SHP77 (cell line): ENCODE results near the gene PIN4.
"Not testable (repeated sequence)": the region's sequence is repeated elsewhere in the genome, so short reads cannot be mapped to it uniquely, and the experiment has no call there.

Experiments used
- DNase-seq, 2 experiments: peaks; one replicate each; lab custom pipeline; 2025; lab: John Stamatoyannopoulos, UW

Gene PIN4

DNA sequence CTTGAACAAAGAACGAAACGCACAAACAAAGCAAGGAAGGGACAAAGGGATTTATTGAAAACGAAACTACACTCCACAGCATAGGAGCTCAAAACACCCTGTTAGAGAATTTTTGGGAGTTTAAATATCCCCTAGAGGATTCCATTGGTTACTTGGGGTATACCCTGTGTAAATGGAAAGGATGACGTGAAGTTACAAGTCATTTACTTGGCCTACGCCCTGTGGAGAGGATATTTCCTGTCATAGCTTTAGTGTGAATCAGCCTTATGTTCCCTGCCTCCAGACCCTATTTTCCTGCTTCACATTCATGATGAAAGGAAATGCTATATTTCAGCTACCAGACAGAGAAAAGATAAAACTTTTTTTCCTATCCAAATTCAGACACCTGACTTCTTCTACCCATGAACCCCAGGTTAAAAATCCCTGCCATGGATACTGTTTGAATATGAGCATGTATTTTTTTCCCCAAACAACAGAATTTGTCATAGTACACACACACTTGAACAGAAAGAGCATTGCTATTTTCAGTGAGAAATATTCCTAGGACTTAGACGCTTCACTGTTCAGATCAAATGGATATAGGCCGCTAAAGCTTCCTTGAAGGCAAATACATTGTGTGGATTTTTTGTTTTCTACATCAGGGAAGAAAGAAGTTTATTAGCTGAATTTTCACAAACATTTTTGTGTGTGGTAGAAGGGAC is 20.4 kb downstream of the PIN4 start:
- DNase-seq, result no peak

DNA sequence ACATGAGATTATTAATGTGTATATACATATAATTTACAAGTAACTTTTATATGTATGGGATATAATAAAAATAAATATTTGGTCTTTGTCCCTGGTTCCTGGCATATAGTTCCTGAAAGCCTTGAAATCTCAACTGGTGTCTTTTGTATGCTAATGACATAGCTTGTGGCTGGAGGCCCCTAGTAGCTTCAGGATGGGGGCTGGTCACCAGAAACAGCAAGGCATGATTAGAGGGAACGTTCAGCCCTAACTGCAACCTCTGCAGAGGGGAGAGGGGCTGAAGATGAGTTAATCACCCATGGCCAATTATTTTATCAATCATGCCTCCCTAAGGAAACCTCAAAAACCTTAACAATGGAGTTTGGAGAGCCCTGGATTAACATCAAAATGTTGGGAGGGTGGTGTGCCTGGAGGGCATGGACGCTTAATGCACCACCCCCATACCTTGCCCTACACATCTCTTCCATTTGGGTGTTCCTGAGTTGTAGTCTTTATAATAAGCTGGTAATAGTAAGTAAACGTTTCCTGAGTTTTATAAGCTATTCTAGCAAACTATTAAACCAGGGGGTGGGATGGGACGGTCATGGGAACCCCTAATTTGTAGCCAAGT is 21.3 kb downstream of the PIN4 start:
- no peak for DNase-seq

DNA sequence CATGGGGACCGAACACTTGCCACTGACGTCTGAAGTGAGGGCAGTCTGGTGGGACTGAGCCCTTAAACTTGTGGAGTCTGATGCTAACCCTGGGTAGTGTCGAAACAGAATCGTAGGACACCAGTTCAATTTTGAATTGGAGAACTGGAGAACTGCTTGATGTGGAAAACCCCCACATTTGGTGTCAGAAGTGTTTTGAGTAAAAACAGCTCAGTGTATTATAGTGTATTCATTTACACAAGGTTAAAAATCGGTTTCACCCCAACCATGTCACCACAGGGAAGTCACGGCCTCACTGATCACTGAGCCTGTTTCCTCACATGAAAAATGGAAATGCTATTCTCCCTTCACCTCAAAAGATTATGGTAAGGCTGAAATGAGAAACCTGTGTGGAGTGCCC is 21.9 kb downstream of the PIN4 start:
- no peak for DNase-seq

DNA sequence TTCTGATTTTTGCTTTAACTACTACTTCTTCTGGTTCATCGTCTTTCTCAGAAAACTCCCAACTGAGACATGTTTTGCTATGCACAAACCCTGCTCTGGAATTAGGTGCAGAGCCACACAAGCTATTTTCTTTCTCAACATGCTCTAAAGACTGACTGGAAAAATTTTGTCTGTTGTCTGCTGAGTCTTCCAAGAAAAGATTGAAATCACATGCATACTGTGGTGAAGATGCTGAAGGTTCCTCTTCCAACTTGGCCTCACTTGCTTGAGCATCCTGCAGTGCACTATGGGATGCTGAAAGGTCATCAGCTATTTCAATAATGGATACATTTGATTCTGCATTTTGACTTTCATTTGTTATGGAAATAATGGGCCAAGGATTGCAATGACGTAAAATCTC is 24.1 kb downstream of the PIN4 start:
- DNase-seq, result no peak

DNA sequence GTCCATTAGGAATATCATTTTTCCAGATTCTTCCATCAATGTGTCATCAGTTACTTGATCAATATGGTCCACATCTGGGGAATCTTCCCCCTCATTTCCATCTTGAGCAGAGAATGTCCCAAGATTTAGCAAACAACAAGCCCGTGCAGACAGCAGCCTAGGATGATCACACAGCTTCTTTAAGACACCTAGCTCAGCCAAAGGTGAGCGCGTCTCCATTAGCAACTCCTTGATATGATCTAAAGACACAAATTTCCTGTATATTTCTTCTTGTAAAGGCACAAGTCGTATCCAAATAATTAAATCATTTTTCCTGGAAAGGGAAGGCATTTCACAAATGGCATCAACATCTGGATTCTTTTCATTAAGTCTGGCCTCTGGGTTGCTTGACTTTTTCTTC is 25.8 kb downstream of the PIN4 start:
- no peak for DNase-seq

DNA sequence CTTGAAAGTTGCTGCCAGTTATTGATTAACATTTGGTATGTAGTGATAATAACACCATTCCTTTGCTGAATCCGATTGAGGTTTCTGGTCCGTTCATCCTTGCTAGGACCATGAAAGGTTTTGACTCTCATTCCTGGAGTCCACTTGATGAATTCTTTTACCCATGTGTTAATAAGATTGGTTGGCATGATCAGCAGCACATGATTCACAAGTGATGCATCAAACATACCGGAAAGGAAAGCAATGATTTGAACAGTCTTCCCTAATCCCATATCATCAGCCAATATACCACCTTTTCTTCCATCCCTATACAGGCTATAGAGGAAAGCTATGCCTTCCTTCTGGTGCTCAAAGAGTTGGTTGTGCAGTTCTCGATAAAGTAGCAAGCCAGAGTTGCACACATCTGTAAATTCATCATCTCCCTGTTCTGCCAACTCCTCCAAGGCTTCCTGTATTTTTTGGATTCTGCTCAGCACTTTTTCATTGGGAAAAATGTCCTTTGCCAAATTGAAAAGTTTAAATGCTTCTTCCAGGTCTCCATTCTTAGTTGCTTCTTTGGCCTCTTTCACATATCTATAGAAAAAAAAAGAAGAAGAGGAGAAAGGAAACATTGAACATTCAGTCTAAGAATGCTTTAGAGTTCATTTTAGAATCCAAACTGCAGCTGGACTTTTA is 26.7 kb downstream of the PIN4 start:
- no peak for DNase-seq

DNA sequence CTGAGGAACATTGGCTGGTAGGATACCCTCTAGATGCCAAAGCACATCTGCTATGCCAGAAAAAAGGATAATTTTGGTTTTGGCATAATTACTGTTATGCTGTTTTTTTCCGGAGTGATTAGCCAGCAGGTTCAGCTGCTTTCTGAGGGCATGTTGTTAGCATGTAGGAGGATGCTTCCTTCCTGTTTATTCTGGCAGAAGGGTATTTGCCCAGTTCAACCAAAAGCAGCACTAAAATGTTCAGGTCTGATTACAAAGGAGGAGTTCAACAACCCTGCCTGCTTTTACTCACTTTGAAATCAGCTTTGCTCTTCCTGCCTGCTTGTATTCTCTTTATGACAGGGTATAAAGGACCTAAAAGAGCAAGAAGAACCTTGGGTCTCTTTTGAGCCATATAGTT is 35.4 kb downstream of the PIN4 start:
- no peak for DNase-seq

DNA sequence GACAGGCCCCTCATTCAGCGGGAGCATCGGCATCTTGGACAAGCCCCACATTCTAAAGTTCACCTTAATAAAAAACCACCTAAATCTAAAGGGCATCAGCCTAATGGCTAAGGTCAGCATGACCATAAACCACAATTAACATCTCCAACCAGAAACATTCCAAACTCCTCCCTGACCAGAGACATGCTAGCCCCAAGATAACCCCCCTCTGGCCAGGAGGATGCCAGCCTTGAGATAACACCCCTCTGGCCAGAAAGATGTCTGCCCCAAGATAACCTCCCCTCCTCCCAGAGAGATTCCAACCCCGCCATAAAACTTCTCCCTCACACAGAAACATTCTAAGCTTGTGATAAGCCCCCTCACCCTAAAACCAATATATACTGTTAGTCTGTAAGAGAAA is 38.8 kb downstream of the PIN4 start:
- DNase-seq, result not testable (repeated sequence)

DNA sequence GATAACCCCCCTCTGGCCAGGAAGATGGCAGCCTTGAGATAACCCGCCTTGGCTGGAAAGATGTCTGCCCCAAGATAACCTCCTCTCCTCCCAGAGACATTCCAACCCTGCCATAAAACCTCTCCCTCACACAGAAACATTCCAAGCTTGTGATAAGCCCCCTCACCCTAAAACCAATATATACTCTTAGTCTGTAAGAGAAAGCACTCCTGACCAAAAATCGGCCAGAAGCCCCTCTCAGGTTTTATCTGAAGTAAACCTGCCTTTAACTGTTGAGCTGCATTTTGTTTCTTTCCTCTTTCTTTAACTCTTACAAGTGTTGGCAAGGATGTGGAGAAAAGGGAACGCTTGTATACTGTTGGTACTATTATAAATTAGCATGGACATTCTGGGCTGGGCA is 48.7 kb downstream of the PIN4 start:
- DNase-seq, result no peak

DNA sequence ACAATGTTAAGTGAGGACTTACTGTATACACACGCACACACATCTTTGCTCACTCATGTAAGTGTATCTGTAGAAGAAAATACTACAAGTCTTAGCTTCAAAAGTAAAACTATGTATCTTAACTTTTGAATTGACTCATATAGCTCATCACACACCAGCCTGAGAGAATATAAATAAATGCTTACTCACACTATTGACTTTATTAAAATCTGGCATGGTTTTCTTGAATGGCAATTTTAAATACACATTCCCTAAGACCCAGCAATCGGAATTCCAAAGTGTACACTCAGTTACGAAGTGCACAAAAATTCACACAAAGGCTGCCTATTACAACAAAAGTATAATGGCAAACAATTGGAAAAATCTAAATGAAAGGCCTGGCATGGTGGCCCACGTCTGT is 55.3 kb downstream of the PIN4 start:
- DNase-seq, result no peak

DNA sequence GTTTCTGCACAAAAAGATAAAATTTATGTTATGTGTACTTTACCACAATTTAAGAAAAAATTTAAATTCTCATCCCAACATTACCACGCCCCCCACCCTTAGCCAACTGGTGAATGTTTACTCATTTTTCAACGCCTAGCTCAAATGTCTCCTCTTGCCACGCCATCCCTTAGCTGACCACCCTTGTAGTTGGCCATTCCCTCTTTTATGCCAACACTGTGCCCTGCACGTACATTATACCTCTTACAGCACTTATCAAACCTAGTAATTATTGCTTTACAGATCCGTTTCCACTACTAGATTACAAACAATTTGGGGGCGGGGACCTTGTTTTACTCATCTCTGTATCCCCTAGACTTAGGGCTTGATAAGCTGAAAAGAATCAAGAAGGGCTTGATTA is 56.6 kb downstream of the PIN4 start:
- no peak for DNase-seq

DNA sequence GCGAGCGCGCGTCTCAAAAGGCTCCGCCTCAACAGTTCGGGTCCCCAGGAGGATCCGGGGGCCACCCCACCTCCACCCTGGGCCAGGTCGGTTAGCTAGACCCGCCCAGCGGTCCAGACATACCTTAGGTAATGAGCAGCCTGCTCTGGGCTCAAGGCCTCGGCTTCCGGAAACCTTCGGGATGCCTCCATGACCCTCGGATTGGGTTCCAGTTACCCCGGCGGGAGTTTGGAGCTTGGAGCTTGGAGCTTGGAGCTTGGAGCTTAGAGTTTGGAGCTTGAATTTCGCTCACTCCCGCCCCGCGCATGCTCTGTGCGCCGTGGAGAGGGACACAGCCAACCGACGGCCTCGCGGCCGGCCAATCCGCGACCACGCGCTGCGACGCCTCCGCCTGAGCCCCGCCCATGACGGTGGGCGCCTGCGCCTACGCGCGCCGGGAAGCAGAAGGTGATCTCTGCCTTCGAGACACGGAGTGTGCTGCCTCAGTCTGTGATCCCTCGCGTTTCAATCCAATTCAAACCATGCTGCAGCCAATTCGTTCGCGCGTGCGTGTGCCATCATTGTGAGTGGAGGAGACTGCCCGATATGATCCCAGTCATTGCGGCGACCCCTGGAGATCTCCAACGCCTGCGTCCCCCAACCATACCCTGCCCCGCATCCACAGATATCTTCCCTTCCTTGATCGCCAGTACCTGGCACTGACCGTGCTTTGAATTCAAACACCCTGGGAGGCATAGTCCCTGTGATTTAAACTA is 57.3 kb downstream of the PIN4 start, which contains the start of gene ERCC6L:
Gene ERCC6L, minus strand, starts transcription at position 307 of the 755 bp plus-strand sequence. Its CDS starts 116 bp downstream, at position 191.
- DNase-seq, result peak; percentile 46 to 81

DNA sequence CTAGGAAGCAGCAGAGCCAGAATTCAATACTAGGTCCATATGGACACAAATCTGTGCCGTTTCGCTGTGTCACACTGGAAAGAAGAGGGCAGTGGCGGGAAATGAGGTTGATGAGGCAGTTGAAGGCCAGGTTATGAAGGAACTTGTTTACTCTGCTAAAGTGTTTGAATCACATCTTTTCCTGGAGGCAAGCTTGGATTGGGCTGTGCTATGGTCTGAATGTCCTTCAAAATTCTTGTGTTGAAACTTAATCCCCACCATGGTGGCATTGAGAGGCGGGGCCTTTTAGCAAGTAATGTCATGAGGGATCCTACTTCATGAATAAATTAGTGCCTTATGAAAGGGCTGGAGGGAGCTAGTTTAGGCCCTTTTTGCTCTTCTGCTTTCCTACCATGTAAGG is 59.4 kb downstream of the PIN4 start:
- no peak for DNase-seq

DNA sequence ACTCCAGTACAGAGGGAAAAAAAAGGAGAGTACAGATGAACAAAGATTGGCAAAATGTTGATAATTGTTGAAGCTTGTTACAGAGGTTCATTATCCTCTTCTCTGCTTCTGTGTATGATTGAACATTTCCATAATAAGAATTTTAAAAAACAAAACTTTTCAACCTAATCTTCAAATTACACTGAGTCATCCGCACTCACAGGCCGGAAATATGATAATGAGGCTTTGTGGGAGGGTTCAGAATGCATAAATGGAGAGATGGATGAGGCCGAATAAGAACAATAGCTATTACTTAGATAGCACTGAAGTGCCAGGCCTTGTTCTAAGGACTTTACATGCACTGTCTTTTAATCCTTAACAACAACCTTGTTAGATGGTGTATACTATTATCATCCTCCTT is 61.9 kb downstream of the PIN4 start:
- DNase-seq, result no peak

DNA sequence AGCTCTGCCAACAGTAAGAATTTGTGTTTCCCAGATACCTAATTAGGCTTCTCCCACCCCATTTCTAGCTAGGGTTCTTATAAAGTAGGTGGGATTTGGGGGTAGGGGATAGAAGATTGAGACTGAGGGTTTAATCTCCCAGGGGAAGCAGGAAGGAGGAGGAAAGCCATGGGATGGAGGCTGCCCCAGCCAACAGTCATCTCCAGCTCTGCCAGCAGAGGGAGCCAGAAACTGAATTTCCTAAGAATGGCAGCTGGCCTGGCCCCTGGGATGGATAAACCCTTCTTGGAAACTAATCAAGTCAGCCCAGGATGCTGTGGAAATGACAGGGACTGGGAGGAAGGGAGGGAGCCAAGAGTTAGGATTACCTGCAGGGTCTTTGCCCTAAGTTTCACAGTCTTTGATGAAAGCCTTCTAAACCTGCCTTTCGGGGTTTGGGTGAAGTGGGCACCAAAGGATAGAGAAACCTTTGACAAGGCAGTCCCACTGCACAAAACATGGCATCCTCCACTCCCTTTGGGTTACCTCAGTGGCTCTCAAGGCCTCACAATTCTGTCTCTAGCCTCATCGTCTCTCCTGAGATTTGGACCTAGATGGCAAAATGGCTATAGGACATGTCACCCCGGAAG is 64.0 kb downstream of the PIN4 start:
- peak; percentile 21 to 43 for DNase-seq

DNA sequence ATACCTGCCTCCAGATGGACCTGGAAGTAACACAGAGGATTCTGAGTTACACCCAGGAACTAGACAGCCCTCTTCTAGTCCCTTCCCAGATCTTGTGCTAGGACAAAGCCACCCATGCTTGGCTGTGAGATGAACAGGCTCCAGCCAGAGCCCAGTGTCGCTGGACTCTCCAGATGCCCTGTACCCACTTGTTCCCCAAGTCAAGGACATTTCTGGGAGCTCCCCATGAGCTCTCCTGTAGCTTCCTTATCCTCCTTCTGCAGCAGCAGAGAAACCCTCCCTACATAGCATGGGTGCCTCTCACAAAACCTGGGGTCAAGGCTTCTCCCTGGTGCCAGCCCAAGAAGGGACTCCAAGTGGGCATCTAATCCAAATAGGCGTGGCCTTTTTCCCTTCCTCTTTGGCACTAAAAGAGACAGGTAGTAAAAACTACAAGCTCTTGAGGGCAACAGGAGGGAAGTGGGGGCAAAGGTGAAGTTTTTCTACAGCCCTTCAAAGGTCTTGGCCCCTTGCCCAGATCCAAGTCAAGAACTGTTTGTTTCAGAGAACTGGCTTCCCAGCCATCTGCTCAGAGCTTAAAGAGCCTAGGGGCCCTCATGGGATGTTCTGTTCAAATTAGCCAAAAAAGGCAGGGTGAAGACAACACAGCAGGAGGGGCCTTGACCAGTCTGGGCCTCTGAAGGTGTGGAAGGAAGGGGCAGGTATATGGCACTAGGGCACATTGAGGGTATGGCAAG is 65.8 kb downstream of the PIN4 start:
- DNase-seq, result peak in 1 of 2 experiments; percentile 24
